ENCODE results near the gene SFMBT2.
"Not testable (repeated sequence)": the region's sequence is repeated elsewhere in the genome, so short reads cannot be mapped to it uniquely, and the experiment has no call there.

SFMBT2 gene

GRCh38 chr10:7258948-7259523, 151.8 kb downstream of the SFMBT2 start:
- peak; percentile 87 for DNase-seq

- peak; percentile 48 for DNase-seq
Measured at GRCh38 chr10:7255517-7255916, 155.3 kb downstream of the SFMBT2 start.

DNA sequence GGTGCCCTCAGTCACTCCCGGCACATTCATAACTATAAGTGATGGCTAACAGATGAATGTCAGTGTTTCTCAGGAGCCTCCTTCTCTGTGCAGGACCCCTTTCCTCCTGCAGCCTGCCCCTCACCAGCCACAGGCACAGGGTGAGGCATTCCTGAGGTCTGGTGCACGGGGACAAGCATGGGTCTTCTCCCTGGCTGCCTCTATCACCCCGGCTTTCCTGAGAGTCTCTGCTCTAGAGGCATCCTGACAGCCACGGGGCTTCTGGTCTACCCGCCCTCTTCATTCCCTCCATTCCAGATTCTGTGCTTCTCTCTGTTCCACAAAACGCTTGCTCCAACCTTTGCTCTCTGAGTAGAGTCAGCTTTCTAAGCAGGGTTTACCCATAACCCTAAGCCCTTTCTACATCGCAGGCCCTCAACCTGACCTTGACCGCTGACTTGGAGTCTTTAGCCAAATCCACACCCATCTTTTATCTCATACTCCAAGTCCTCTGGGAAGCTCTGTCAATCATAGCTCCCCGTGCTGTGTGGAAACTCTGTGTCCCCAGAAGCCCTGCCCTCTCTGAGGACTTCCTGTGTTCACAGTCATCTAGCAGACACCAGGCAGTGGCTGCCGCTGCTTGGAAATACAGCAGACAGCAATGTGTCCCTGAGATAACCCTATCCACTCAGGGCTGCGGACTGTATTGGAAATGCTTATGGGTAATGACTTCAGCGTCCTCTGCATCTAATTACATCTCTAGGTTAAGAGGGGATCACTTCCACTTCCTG, 159.0 kb downstream of the SFMBT2 start:
- DNase-seq = peak; percentile 81

- DNase-seq = no peak
Measured at GRCh38 chr10:7250236-7250635, 160.6 kb downstream of the SFMBT2 start.

- DNase-seq = no peak
Measured at GRCh38 chr10:7248585-7249164, 162.2 kb downstream of the SFMBT2 start.

- DNase-seq = no peak
Measured at GRCh38 chr10:7248148-7248547, 162.7 kb downstream of the SFMBT2 start.

- DNase-seq = no peak
Measured at GRCh38 chr10:7245505-7245904, 165.3 kb downstream of the SFMBT2 start.

DNA sequence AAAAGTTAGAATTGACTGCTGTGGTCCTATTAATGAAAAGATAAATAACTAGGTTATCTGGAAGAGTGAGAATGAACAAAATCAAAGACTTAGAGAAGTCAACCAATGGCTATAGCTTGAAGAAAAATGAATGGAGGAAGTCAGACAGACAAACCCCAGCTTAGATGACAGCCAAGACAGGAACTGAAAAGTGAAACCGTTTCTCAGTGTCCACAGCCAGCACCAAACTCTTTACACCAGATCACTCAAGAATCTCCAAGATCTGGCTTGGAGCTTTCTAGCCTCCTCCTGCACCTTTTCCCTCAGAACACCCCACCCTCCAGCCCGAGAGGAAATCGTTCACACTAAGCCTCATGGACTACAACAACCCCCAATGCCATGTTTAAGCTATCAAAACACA, 167.0 kb downstream of the SFMBT2 start:
- DNase-seq = peak; percentile 32

DNA sequence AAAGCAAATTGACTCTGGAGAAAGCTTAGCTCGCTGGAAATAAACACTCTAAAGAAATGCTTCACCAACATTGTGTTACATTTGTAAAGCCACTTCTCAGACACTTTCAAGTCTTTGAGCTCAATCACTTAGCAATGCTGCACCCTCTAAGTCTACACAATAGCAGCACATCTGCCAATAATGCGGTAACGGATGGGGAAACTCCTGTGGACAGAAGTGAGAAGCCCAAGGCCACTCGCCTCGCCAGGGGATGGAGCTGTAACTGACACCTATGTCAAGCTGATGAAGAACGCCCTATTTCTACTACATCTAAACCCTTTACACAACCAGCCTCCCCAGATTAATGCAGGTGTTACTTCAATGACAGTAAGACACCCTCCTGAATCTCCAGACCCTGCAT, 167.7 kb downstream of the SFMBT2 start:
- no peak for DNase-seq

- no peak for DNase-seq
Measured at GRCh38 chr10:7239312-7239985, 171.4 kb downstream of the SFMBT2 start.

DNA sequence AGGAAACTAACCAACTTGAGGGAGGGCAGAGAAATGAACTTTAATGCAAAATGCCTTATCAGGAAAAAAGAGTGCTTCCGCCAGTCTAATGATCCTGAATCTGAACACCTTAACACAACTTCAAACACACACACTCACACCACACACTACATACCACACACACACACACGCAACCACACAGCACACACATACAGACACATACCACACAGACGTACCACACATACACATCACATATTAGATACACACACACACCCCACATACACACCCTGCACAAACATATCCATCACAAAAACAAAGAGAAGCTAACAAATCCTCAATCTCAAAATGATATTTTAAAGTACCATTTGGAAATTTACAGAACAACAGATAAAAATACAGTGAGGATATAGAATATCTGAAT, 175.5 kb downstream of the SFMBT2 start:
- no peak for DNase-seq

DNA sequence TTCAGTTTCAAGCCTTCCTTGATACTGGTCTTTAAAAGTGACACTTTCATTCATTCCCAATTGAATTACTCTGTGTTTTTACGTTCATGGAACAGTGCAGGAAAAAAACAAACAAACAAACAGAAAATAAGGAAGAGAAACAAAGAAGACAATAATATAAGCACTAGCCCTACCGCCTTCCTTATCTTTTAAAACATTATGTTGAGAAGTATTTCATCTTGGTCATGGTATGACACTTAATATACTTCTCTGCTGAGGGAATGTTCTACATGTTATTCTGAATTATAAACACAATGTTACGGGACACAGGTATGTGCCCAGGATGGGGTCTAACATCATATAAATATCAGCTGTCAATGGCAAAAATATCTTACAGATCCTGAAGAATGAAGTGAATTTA, 176.7 kb downstream of the SFMBT2 start:
- no peak for DNase-seq

GRCh38 chr10:7233259-7233991, 177.4 kb downstream of the SFMBT2 start:
- DNase-seq = peak; percentile 68

DNA sequence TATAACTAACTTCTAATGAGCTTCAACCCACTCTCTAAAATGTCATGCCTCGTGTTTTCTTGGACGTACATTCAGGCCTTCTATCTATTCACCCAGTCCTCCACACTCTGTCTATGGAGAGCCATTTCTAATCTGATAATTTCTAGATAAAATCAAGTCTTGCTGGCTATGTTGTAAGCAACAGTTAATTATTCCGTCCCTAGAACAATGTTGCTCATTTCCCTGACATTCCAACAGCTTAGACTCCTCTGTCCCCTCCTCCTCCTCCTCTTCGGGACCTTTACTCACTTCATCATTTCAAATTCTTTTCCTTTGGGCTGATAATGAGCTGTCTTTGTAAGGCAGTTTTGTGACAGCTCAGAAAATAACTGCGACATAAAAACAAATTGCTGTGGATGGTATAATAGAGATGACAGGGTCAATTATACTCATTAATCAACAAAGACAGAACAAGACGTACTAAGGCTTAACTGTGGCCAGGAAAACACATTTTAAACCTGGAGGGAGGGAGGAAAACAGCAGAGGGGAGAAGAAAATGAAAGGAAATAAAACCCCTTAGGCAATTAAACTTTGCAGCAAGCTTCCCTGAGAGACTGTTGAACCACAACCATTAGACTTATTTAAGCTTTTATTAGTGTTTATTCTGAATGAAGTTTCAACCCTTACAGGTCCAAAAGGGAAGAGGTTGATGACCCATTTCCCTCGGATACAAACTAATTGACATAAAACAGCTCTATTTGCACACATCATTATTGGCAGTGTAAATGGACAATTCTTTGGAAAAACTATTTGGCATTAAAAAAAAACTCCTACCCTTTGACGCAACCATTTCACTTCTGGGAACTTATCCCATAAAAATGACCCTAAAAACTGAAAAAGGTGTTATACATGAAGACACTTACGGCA, 179.1 kb downstream of the SFMBT2 start:
- peak; percentile 31 for DNase-seq

GRCh38 chr10:7230951-7231350, 179.9 kb downstream of the SFMBT2 start:
- DNase-seq = no peak

DNA sequence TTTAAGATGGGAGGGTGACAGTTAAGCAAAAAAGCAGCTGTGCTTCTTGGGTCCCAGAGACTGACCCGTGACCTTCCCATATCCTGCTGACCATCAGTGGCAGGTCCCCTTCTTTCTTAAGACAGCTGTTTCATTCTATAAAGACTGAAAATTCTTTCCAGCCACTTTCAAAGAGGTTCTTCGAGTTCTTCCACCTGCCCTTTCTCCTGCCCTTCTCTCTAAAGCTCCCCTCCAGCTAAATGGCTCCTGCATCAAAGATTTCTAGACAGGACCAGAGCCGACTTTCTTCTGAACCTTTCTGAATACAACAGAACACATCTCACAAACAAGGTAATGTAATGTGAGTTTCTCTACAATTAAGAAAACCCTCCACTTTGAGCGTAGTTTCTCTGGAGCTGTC, 180.8 kb downstream of the SFMBT2 start:
- no peak for DNase-seq

- no peak for DNase-seq
Measured at GRCh38 chr10:7225133-7225532, 185.7 kb downstream of the SFMBT2 start.

- peak; percentile 7 for DNase-seq
Measured at GRCh38 chr10:7218968-7219367, 191.9 kb downstream of the SFMBT2 start.

GRCh38 chr10:7212696-7213095, 198.1 kb downstream of the SFMBT2 start:
- not testable (repeated sequence) for DNase-seq

DNA sequence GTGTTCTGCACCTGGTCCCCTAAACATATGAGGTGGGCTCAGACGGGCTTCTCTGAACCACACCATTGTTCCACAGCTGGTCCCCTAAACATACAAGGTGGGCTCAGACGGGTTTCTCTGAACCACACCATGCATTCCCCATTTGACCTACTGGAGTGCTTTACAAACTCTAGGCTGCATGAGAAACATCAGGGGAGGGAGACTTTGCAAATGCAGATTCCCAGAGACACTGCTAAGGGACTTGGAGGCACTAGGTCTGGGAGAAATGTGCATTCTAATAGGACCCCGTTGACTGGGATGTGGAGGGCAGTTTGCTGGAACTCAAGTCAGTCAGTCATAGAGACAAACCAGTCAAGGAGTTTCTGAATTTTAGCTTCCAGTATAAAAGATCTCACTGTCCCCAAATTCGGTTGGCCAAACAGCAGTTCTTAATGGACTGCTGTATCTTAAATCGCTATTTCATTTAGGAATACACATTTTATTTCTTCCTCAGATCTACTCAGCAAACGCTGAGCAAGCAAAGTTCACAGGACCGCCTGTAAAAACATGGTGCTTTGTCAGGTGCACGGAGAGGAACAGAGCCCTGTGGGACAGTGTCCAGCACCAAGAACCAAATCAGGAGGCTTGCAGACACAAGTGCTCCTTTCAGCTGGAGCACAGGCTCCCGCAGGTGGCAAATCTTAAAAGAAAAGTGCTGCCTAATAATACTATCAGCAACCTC, 198.8 kb downstream of the SFMBT2 start:
- no peak for DNase-seq

GRCh38 chr10:7210516-7210915, 200.3 kb downstream of the SFMBT2 start:
- no peak for DNase-seq

All from hematopoietic multipotent progenitor cell treated with erythropoietin and hydrocortisone succinate and interleukin-3 and kit ligand, for 4 days (in vitro differentiated cells).